ENCODE data around the gene CMSS1. TPM values are rescaled to one million over a fixed set of nuclear protein-coding genes. Genes with fewer than 3 reads are reported as not detected.

CMSS1 gene
- total and polyA plus RNA-seq, 4 donors, result 3.8 to 19.5 (median 7.5) TPM

GRCh38 chr3:99978221-99978620 lies 160.6 kb downstream of the CMSS1 start:
- no peaks in the 10 kb centered on the region for H3K27me3 ChIP-seq (ENCODE audit: control insufficient read depth in 4 of 4, insufficient read depth in 4 of 4, low read length in 3 of 4)
- no peak overlapping the region for H3K4me3 ChIP-seq (ENCODE audit: low read depth in 1 of 3, low read length in 3 of 3)
- DNase-seq (ENCODE audit: low spot score), result no peak
- H3K9ac ChIP-seq (ENCODE audit: low read depth in 1 of 2, low read length in 2 of 2), result no peak overlapping the region
- WGBS, result 100% methylated on average over 1 of the region's 1 CpG
- H3K9me3 ChIP-seq (ENCODE audit: control insufficient read depth in 4 of 4, low read length in 3 of 4), result no peaks in the 10 kb centered on the region
- no peak overlapping the region for H3K27ac ChIP-seq (ENCODE audit: low read depth in 1 of 2, low read length in 2 of 2)
- TF ChIP-seq GABPA (IDR thresholded peaks at IDR 0.05 in 1 of 2, conservative IDR thresholded peaks at IDR 0.05 in 1 of 2) (no peak), FOXA1 (IDR thresholded peaks at IDR 0.05) (no peak), FOXA2 (IDR thresholded peaks at IDR 0.05) (no peak), REST (IDR thresholded peaks at IDR 0.05) (no peak), HNF4G (IDR thresholded peaks at IDR 0.05) (no peak), TAF1 (conservative IDR thresholded peaks at IDR 0.05) (no peak), EGR1 (IDR thresholded peaks at IDR 0.05; ENCODE audit: low read depth in 2 of 2) (no peak), HNF4A (conservative IDR thresholded peaks at IDR 0.05) (no peak)
- TF ChIP-seq, protein P1, sequence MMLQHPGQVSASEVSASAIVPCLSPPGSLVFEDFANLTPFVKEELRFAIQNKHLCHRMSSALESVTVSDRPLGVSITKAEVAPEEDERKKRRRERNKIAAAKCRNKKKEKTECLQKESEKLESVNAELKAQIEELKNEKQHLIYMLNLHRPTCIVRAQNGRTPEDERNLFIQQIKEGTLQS (IDR thresholded peaks at IDR 0.05), result no peak
- TF ChIP-seq, protein P2, sequence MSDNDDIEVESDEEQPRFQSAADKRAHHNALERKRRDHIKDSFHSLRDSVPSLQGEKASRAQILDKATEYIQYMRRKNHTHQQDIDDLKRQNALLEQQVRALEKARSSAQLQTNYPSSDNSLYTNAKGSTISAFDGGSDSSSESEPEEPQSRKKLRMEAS (IDR thresholded peaks at IDR 0.05), result no peak
- no peaks in the 10 kb centered on the region for H3K4me1 ChIP-seq (ENCODE audit: control insufficient read depth in 4 of 4, insufficient read depth in 4 of 4, low read length in 3 of 4)
- no peaks in the 10 kb centered on the region for H3K36me3 ChIP-seq (ENCODE audit: control insufficient read depth in 4 of 4, insufficient read depth in 3 of 4, low read depth in 1 of 4, low read length in 3 of 4)

- whole genome bisulfite sequencing, result 98% methylated on average over 3 of the region's 3 CpGs
Observed at GRCh38 chr3:99980606-99981005, 162.9 kb downstream of the CMSS1 start.

More at GRCh38 chr3:99980606-99981005, 162.9 kb downstream of the CMSS1 start:
- no peak for TF ChIP-seq REST (IDR thresholded peaks at IDR 0.05)
- TF ChIP-seq, protein P3, sequence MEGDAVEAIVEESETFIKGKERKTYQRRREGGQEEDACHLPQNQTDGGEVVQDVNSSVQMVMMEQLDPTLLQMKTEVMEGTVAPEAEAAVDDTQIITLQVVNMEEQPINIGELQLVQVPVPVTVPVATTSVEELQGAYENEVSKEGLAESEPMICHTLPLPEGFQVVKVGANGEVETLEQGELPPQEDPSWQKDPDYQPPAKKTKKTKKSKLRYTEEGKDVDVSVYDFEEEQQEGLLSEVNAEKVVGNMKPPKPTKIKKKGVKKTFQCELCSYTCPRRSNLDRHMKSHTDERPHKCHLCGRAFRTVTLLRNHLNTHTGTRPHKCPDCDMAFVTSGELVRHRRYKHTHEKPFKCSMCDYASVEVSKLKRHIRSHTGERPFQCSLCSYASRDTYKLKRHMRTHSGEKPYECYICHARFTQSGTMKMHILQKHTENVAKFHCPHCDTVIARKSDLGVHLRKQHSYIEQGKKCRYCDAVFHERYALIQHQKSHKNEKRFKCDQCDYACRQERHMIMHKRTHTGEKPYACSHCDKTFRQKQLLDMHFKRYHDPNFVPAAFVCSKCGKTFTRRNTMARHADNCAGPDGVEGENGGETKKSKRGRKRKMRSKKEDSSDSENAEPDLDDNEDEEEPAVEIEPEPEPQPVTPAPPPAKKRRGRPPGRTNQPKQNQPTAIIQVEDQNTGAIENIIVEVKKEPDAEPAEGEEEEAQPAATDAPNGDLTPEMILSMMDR (IDR thresholded peaks at IDR 0.05; ENCODE audit: low read depth, low read length, missing input control), result no peak
- TF ChIP-seq YY1 (IDR thresholded peaks at IDR 0.05), result no peak
- TF ChIP-seq HNF4G (IDR thresholded peaks at IDR 0.05), result no peak
- no peak for TF ChIP-seq FOXA2 (IDR thresholded peaks at IDR 0.05)
- TF ChIP-seq, protein P2 (IDR thresholded peaks at IDR 0.05), result no peak
- no peaks in the 10 kb centered on the region for H3K9me3 ChIP-seq (ENCODE audit: control insufficient read depth in 4 of 4, low read length in 3 of 4)
- no peak for DNase-seq (ENCODE audit: low spot score)
- no peak overlapping the region for H3K4me3 ChIP-seq (ENCODE audit: low read depth in 1 of 3, low read length in 3 of 3)
- H3K4me1 ChIP-seq (ENCODE audit: control insufficient read depth in 4 of 4, insufficient read depth in 4 of 4, low read length in 3 of 4), result no peaks in the 10 kb centered on the region
- no peaks in the 10 kb centered on the region for H3K36me3 ChIP-seq (ENCODE audit: control insufficient read depth in 4 of 4, insufficient read depth in 3 of 4, low read depth in 1 of 4, low read length in 3 of 4)
- H3K27ac ChIP-seq (ENCODE audit: low read depth in 1 of 2, low read length in 2 of 2), result no peak overlapping the region
- H3K27me3 ChIP-seq (ENCODE audit: control insufficient read depth in 4 of 4, insufficient read depth in 4 of 4, low read length in 3 of 4), result no peaks in the 10 kb centered on the region
- H3K9ac ChIP-seq (ENCODE audit: low read depth in 1 of 2, low read length in 2 of 2), result no peak overlapping the region
